B cell (primary cell): ENCODE results near the gene CELA2A. TPM values are rescaled to one million over a fixed set of nuclear protein-coding genes. Genes with fewer than 3 reads are reported as not detected.

Experiments used
- ATAC-seq: fragments of 200-7000 bp; cut with Tn5 transposase; one replicate; pipeline ENCODE4 v1.10.0; 2021; ENCODE audit warnings: low read depth, mild to moderate bottlenecking, moderate number of reproducible peaks, moderate library complexity
- CTCF ChIA-PET: fragments of 350-600 bp; sonication (Branson Sonifier 250); formaldehyde crosslinking; loops from one replicate; lab custom pipeline; 2021; ENCODE audit warnings: antibody characterized with exemption, inconsistent platforms; lab: Charles Lee
- POLR2A ChIA-PET: fragments of 350-600 bp; sonication (Branson Sonifier 250); formaldehyde crosslinking; loops from one replicate; lab custom pipeline; 2021; ENCODE audit warnings: antibody characterized with exemption; lab: Charles Lee
- DNase-seq: peaks from one replicate; pipeline ENCODE4 v3.0.0; 2013
- H2AFZ ChIP-seq: 2 replicates; pipeline ENCODE4 v1.6.1; 2012; ENCODE audit warnings: mild to moderate bottlenecking, low read depth, low read length; ENCODE audit not compliant: insufficient read depth, poor library complexity, severe bottlenecking
- H3K27ac ChIP-seq, 2 donors: 1 replicate in 1 of 2; 2 replicates in 1 of 2; pipeline ENCODE4 v1.5.1; 2012 to 2013; ENCODE audit warnings: low read length in 2 of 2, mild to moderate bottlenecking in 2 of 2, moderate library complexity in 1 of 2
- H3K27me3 ChIP-seq, 4 experiments: fragments of 200-600 bp in 1 of 4; sonication (generic) in 1 of 4; replicated peaks in 1 of 4; 1 replicate in 2 of 4; 2 replicates in 2 of 4; pipeline versions ENCODE4 v1.6.1 to v1.7.0; 2013 to 2016; ENCODE audit warnings: low read length in 3 of 4, mild to moderate bottlenecking in 2 of 4, mixed read lengths in 1 of 4, moderate library complexity in 1 of 4; ENCODE audit not compliant: insufficient read depth in 4 of 4, control insufficient read depth in 3 of 4; ENCODE audit errors: control extremely low read depth in 1 of 4
- H3K36me3 ChIP-seq, 2 experiments: replicated peaks in 1 of 2; 1 replicate in 1 of 2; 2 replicates in 1 of 2; pipeline versions ENCODE4 v1.6.1 to v1.7.1; 2013; ENCODE audit warnings: low read length in 1 of 2; ENCODE audit not compliant: insufficient read depth in 2 of 2, control insufficient read depth in 1 of 2; ENCODE audit errors: control extremely low read depth in 1 of 2, extremely low read depth in 1 of 2
- H3K4me1 ChIP-seq, 2 donors: fragments of 200-600 bp in 1 of 2; sonication (generic) in 1 of 2; 1 replicate in 1 of 2; 2 replicates in 1 of 2; pipeline versions ENCODE4 v1.5.1 to v1.6.1; 2013 to 2017; ENCODE audit warnings: low read length in 2 of 2; ENCODE audit not compliant: control insufficient read depth in 2 of 2, insufficient read depth in 2 of 2
- H3K4me2 ChIP-seq: replicated peaks from 2 replicates; pipeline ENCODE3; 2012; ENCODE audit warnings: mild to moderate bottlenecking, low read depth, low read length; ENCODE audit not compliant: poor library complexity, severe bottlenecking
- H3K4me3 ChIP-seq, 5 experiments: fragments of 200-600 bp in 1 of 5; sonication (generic) in 1 of 5; 1 replicate in 3 of 5; 2 replicates in 2 of 5; pipeline versions ENCODE4 v1.5.1 to v1.7.0; 2011 to 2016; ENCODE audit warnings: low read length in 4 of 5, mild to moderate bottlenecking in 4 of 5, low read depth in 2 of 5, control low read depth in 1 of 5, moderate library complexity in 1 of 5; ENCODE audit not compliant: insufficient read depth in 1 of 5; ENCODE audit errors: control extremely low read depth in 1 of 5, extremely low read depth in 1 of 5
- H3K79me2 ChIP-seq: fragments of 200-600 bp; sonication (generic); one replicate; pipeline ENCODE4 v1.6.0; 2016; ENCODE audit warnings: low read length; ENCODE audit not compliant: control insufficient read depth, insufficient read depth
- H3K9ac ChIP-seq: fragments of 200-600 bp; sonication (generic); 2 replicates; pipeline ENCODE4 v1.6.1; 2017; ENCODE audit warnings: mild to moderate bottlenecking, low read length, moderate library complexity
- H3K9me3 ChIP-seq, 3 donors: one replicate each; pipeline versions ENCODE4 v1.6.1 to v1.7.1; 2013; ENCODE audit warnings: low read length in 2 of 3; ENCODE audit not compliant: control insufficient read depth in 2 of 3, insufficient read depth in 1 of 3; ENCODE audit errors: control extremely low read depth in 1 of 3
- H4K20me1 ChIP-seq: 2 replicates; pipeline ENCODE4 v1.6.0; 2012; ENCODE audit warnings: mild to moderate bottlenecking, low read length; ENCODE audit not compliant: insufficient read depth, control insufficient read depth, poor library complexity, severe bottlenecking
- H3K27ac Mint-ChIP-seq: one replicate; pipeline ENCODE4 v1.8.0; 2021; ENCODE audit warnings: mixed read lengths
- H3K27me3 Mint-ChIP-seq: one replicate; pipeline ENCODE4 v1.8.0; 2021; ENCODE audit warnings: mixed read lengths
- H3K4me1 Mint-ChIP-seq: one replicate; pipeline ENCODE4 v1.8.0; 2021; ENCODE audit warnings: mixed read lengths
- H3K4me3 Mint-ChIP-seq: one replicate; pipeline ENCODE4 v1.8.0; 2021; ENCODE audit warnings: mixed read lengths
- H3K9me3 Mint-ChIP-seq: one replicate; pipeline ENCODE4 v1.8.0; 2022; ENCODE audit warnings: mixed read lengths; ENCODE audit not compliant: insufficient read depth
- EZH2 ChIP-seq: IDR thresholded peaks from 2 replicates; pipeline ENCODE4 v1.6.1; 2012; ENCODE audit warnings: borderline replicate concordance, low read depth, mild to moderate bottlenecking, moderate library complexity, low read length; ENCODE audit not compliant: insufficient read depth, poor library complexity, severe bottlenecking
- WGBS: methylation state at CpG from one replicate; pipeline ENCODE4 v1.1.5; 2013; ENCODE audit warnings: missing lambda C conversion rate; ENCODE audit not compliant: insufficient coverage; 5-methylcytosine and 5-hydroxymethylcytosine counted together
- intact Hi-C: fragments of 100-400 bp; cut with micrococcal nuclease; formaldehyde crosslinking; loops from one replicate; pipeline ENCODE4 v1.10.0; 2022
- polyA plus RNA-seq: library from polyadenylated mRNA; depleted of rRNA; stranded (reverse); fragments of >200 nt; gene quantifications from 2 replicates; pipeline ENCODE4 v1.2.3, GENCODE V29; 2012
- total RNA-seq, 2 donors: library from RNA; stranded (reverse); fragments of 120-200 nt in 1 of 2; gene quantifications; 1 replicate in 1 of 2; 2 replicates in 1 of 2; pipeline versions ENCODE4 v1.2.3 to v1.2.4, GENCODE V29; 2013 to 2022
- TF ChIP-seq, protein P1 (sequence below): fragments of 200-600 bp; IDR thresholded peaks from one replicate; pipeline ENCODE4 v1.8.0; 2022; ENCODE audit warnings: antibody characterized with exemption, mild to moderate bottlenecking

Gene CELA2A
- total and polyA plus RNA-seq, 2 donors (not counting 1 experiment from before 2014, with no cell fraction given), result not detected

DNA sequence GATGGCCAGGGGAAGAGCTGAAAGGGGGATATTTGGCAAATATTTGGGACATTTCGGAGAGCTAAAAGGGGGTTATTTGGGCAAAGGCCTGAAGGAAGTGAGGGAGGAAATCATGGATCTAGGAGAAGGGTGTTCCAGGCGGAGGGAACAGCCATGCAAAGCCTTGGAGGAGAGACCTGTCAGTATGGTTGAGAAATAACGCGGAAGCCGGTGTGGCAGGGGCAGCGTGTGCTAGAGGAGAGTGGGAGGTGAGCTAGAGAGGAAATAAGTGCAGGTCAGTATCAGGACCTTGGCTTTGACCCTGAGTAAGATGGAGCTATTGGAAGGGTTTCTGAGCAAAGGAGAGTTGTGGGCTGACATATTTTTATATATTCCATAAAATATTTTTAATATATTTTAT, 15.3 kb upstream of the CELA2A start:
- Histone ChIP-seq H3K4me3 (no peak overlapping the region), H3K9ac (no peak overlapping the region), H3K4me2 (no peak overlapping the region), H4K20me1 (no peaks in the 10 kb centered on the region), H2AFZ (no peak overlapping the region), H3K79me2 (no peaks in the 10 kb centered on the region), H3K9me3 (no peaks in the 10 kb centered on the region), H3K36me3 (no peaks in the 10 kb centered on the region), H3K4me1 (no peaks in the 10 kb centered on the region), H3K27ac (no peak overlapping the region), H3K27me3 (peaks cover 0 to 6% (median 2%) of the 10 kb centered on the region in 4 experiments)
- 89% methylated on average over 6 of the region's 6 CpGs for WGBS
- ChIA-PET POLR2A (no interaction called here), CTCF (interaction anchor here (1.6 kb wide), 1 partner anchor 10 kb away, joined by 7 read pairs; no protein-coding TSS in a partner anchor)
- Mint-ChIP-seq H3K27ac (no peak overlapping the region), H3K9me3 (no peaks in the 10 kb centered on the region), H3K27me3 (peaks cover 13% of the 10 kb centered on the region), H3K4me3 (no peak overlapping the region), H3K4me1 (no peaks in the 10 kb centered on the region)
- ATAC-seq (no peak), DNase-seq (no peak)
- intact Hi-C loops, result no loop called here
- TF ChIP-seq, protein P1, sequence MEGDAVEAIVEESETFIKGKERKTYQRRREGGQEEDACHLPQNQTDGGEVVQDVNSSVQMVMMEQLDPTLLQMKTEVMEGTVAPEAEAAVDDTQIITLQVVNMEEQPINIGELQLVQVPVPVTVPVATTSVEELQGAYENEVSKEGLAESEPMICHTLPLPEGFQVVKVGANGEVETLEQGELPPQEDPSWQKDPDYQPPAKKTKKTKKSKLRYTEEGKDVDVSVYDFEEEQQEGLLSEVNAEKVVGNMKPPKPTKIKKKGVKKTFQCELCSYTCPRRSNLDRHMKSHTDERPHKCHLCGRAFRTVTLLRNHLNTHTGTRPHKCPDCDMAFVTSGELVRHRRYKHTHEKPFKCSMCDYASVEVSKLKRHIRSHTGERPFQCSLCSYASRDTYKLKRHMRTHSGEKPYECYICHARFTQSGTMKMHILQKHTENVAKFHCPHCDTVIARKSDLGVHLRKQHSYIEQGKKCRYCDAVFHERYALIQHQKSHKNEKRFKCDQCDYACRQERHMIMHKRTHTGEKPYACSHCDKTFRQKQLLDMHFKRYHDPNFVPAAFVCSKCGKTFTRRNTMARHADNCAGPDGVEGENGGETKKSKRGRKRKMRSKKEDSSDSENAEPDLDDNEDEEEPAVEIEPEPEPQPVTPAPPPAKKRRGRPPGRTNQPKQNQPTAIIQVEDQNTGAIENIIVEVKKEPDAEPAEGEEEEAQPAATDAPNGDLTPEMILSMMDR, result no peak
- TF ChIP-seq EZH2, result no peak

DNA sequence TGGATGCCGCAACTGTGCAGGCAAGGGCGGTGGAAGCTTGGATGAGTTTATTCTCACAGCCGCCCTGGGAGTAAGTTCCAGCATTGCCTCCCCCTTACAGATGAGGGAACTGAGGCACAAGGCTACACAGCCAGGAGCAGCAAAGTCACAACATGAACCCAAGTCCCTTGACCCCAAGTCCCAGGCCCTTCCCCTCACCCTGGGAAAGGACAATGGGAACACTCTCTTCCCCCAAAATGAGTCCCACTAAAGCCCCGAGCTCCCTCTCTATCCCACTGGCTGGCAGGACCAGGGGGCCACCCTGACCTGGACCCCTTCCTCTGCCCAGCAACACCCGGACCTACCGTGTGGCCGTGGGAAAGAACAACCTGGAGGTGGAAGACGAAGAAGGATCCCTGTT, 14.4 kb upstream of the CELA2A start:
- DNase-seq (no peak), ATAC-seq (no peak)
- ChIA-PET POLR2A (no interaction called here), CTCF (no interaction called here)
- H3K4me3 Mint-ChIP-seq, result no peak overlapping the region
- no peaks in the 10 kb centered on the region for H3K9me3 Mint-ChIP-seq
- H3K27me3 ChIP-seq, result peaks cover 0 to 10% (median 3%) of the 10 kb centered on the region in 4 experiments
- H3K4me2 ChIP-seq, result no peak overlapping the region
- H3K27ac ChIP-seq, result no peak overlapping the region
- no peak overlapping the region for H3K9ac ChIP-seq
- H3K4me1 Mint-ChIP-seq, result no peaks in the 10 kb centered on the region
- peaks cover 14% of the 10 kb centered on the region for H3K27me3 Mint-ChIP-seq
- no peaks in the 10 kb centered on the region for H3K79me2 ChIP-seq
- no peak overlapping the region for H3K27ac Mint-ChIP-seq
- H4K20me1 ChIP-seq, result no peaks in the 10 kb centered on the region
- WGBS, result 89% methylated on average over 6 of the region's 8 CpGs
- no peak overlapping the region for H3K4me3 ChIP-seq
- H3K4me1 ChIP-seq, result no peaks in the 10 kb centered on the region
- no peak for TF ChIP-seq EZH2
- TF ChIP-seq, protein P1, result no peak
- H2AFZ ChIP-seq, result no peak overlapping the region
- no peaks in the 10 kb centered on the region for H3K9me3 ChIP-seq
- H3K36me3 ChIP-seq, result no peaks in the 10 kb centered on the region
- intact Hi-C loops, result no loop called here
